ENCODE results near the gene FANCL.
"Not testable (repeated sequence)": the region's sequence is repeated elsewhere in the genome, so short reads cannot be mapped to it uniquely, and the experiment has no call there.

Gene FANCL

GRCh38 chr2:58204195-58204959 is 36.7 kb downstream of the FANCL start:
- no peak for DNase-seq

DNA sequence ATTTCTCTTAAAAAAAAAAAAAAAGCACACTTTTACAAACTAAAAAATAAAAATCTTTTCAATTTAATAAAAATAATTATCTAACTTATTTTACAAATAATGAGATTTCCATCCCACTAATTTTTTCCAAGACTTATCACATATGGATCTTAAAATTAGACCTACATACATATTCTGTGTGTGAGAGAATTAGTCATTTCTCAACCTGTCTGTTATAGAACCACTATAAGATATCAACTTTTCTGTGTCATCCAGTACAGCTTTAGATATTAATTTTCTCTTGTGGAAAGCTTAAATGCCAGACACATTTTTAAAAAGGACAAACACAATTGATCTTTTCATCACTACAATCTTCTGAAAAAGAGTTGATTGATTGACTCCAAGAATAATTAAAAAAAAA is 38.1 kb downstream of the FANCL start:
- no peak for DNase-seq

- no peak for DNase-seq
Measured at GRCh38 chr2:58202404-58202803, 38.7 kb downstream of the FANCL start.

- DNase-seq, result no peak
Measured at GRCh38 chr2:58197894-58198293, 43.2 kb downstream of the FANCL start.

DNA sequence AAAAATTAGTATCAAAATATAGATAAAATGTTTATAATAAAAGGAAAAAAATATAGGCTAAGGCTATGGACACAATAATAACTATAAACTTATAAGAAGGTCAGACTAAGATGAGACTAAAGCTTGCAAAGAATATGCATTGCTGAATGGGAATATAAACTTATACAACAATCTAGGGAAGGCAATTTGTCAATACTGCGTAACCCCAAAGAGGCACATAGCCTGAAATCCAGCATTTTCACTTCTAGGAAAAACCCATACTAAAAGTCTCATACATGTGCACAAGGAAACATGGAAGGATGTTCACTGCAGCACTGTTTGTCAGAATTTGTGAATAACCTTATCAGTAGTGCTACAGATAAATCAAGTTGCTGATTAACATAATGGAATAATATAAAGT is 45.5 kb downstream of the FANCL start:
- DNase-seq, result no peak

DNA sequence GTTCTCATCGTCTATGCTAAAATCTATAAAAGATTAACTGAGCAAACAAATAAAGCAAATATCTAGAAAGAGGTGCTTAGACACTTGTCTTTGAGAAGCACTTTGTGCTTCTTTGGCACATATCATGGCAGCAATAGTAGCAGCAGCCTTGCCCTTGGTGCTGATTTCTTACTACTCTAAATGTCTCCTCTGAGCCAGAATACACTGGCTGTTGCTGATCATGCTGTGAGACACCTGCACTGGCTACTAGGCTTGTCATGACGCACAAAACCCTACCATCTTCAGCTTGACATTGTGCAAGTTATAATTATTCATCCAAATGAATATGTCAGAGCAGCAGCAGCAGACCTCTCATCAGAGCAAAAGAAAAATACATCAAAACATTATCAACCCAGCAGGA is 46.7 kb downstream of the FANCL start:
- no peak for DNase-seq

DNA sequence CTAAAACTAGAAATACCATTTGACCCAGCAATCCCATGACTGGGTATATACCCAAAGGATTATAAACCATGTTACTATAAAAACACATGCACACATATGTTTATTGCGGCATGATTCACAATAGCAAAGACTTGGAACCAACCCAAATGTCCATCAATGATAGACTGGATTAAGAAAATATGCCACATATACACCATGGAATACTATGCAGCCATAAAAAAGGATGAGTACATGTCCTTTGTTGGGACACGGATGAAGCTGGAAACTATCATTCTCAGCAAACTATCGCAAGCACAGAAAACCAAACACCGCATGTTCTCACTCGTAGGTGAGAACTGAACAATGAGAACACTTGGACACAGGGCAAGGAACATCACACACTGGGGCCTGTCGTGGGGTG is 54.1 kb downstream of the FANCL start:
- DNase-seq, result not testable (repeated sequence)

DNA sequence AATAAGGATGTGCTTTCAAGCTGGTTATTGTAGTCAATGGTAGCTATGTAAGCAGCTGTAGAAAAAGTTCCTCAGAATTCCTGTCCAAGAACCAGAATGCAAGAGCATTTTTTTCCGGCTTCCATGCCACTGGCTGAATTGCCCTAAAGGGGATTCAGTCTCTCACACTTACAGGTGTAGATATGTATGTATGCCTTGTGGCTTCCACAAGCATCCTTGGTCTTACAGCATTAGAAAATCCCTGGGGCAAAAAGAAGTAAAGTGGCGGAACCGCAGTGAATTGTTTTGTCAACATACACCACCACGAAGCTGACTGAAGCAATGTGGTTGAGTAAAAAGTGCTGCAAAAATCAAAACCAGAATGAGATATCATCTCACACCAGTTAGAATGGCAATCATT is 54.6 kb downstream of the FANCL start:
- DNase-seq, result no peak

DNA sequence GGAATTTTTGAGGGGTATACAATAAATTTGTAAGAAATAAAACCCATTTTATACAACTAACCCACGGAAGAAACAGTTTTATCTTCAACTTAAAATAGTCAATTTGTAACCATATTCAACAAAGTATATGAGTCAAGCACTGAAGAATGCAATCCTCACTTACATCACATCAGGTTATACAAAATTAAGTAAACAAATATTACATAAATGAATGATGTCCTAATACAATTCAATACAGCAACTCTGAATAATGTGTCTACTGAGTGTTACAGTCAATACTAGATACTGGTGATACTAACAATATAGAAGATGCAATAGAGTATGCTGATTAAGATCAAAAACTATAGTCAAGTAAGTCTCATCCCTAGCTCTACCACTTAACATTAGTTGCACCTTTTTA is 58.6 kb downstream of the FANCL start:
- no peak for DNase-seq

GRCh38 chr2:58180635-58181034 is 60.5 kb downstream of the FANCL start:
- DNase-seq, result no peak

- not testable (repeated sequence) for DNase-seq
Measured at GRCh38 chr2:58180175-58180574, 61.0 kb downstream of the FANCL start.

DNA sequence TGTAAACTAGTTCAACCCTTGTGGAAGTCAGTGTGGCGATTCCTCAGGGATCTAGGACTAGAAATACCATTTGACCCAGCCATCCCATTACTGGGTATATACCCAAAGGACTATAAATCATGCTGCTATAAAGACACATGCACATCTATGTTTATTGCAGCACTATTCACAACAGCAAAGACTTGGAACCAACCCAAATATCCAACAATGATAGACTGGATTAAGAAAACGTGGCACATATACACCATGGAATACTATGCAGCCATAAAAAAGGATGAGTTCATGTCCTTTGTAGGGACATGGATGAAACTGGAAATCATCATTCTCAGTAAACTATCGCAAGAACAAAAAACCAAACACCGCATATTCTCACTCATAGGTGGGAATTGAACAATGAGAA is 63.9 kb downstream of the FANCL start:
- DNase-seq, result not testable (repeated sequence)

- not testable (repeated sequence) for DNase-seq
Measured at GRCh38 chr2:58171831-58172230, 69.3 kb downstream of the FANCL start.

- DNase-seq, result not testable (repeated sequence)
Measured at GRCh38 chr2:58170334-58170933, 70.7 kb downstream of the FANCL start.

GRCh38 chr2:58169845-58170244 is 71.3 kb downstream of the FANCL start:
- not testable (repeated sequence) for DNase-seq

- not testable (repeated sequence) for DNase-seq
Measured at GRCh38 chr2:58168130-58168529, 73.0 kb downstream of the FANCL start.

DNA sequence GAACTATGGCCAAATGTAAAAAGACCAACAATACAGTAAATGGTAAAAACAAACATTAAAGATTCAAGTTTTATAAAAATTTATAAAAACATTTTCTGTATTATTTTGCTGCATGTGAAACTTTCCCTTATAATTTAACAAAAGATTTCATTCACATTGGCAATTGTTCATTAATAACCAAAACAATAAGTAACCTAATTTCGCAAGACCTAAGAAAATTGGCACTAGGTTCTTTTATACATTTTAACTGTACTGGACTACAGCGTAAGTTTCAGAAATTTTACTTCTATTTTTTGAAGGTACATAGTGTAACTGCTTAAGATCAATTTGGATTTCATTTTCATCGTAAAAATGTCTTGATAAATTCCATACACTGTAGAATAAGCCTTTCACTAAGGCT is 77.2 kb downstream of the FANCL start:
- DNase-seq, result no peak

- no peak for DNase-seq
Measured at GRCh38 chr2:58158481-58158880, 82.6 kb downstream of the FANCL start.

GRCh38 chr2:58157754-58158153 is 83.4 kb downstream of the FANCL start:
- DNase-seq, result no peak

DNA sequence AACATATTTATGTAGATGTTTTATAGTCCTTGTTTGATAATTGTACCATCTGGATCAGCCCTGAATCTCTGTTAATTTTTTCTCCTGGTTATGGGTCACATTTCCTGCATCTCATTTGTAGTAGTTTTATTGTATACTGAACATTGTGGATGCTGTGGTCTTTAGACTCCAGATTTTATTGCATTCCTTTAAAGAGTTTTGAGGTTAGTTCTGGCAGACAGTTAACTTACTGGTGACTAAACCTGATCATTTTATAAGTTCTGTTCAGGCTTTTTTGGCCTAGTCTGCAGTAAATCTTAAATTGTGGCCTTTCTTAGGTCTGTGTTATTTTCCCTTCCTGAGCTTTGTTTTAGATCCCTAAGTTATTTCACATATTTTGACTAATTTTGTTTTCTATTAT is 84.3 kb downstream of the FANCL start:
- no peak for DNase-seq

DNA sequence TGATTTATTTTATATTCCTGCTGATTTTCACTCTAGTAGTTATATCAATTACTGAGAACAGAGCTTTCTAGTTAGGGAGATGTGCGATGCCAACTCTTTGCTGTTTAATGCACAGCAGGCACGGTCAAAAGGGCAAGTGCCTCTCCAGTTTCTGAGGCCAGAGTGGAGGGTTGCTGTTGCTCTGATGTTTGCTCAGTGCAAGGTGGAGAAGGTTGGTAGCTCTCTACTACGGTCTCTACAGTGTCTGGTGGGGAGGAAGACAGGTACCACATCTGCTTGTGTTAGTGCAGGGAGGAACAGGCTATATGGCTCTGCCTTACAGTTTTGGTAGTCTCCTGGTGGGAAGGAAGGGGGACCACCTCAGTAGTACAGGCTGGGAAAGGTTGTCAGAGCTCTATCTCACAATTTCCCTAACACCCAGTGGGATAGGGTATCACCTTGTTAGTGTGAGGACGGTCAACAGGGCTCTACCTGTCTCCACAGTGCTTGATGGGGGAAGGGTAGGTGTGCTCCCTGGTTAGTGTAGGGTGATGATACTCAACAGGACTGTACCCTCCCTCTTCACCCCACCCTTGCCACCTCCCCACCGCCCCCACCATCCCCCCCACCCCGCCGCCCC is 85.9 kb downstream of the FANCL start:
- DNase-seq, result no peak

GRCh38 chr2:58146707-58147106 is 94.4 kb downstream of the FANCL start:
- DNase-seq, result no peak

DNA sequence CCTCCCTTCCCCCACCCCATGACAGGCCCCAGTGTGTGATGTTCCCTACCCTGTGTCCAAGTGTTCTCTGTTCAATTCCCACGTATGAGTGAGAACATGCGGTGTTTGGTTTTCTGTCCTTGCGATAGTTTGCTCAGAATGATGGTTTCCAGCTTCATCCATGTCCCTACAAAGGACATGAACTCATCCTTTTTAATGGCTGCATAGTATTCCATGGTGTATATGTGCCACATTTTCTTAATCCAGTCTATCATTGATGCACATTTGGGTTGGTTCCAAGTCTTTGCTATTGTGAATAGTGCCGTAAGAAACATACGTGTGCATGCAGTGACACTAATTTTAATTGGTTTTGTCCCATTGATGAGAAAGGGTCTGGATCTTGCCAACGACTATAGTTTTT is 95.4 kb downstream of the FANCL start:
- DNase-seq, result not testable (repeated sequence)

DNA sequence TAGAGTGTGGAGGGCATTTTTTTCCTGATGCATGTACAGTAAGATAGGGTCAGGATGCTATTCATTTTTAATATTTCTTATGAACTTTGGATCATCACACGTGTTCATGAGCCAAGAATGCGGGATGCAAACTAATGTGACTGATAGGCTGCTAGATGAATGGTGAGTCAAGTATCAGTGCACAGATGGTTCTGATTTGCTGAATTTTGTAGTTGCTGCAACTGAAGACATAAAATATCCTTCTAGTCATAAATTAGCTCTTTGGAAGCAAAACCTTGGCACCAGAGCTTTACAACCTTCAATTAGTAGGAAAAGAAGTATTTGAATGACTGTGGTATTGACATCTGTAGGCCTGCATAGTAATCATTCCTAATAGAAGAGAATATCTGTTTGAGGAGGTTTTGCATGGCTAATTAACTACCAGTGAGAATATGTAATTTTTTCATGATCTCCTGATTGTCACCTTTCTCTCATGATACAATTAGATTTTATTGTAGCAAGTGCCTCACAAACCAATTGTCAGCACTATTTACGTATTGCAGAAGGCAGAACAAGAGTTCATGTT is 100.5 kb downstream of the FANCL start:
- DNase-seq, result no peak

All from CD4-positive, alpha-beta T cell treated with Interferon gamma for 1 hour (primary cell).